HG03280 (cell line): ENCODE measurements around the gene KRTAP10-1.

Experiments used
- ATAC-seq: cut with Tn5 transposase; IDR thresholded peaks from one replicate; pipeline ENCODE4 v1.9.1; 2021; ENCODE audit warnings: mild to moderate bottlenecking, moderate library complexity; ENCODE audit not compliant: unreplicated experiment

KRTAP10-1 gene

GRCh38 chr21:44530221-44530902 lies 9.6 kb downstream of the KRTAP10-1 start:
- ATAC-seq = no peak

DNA sequence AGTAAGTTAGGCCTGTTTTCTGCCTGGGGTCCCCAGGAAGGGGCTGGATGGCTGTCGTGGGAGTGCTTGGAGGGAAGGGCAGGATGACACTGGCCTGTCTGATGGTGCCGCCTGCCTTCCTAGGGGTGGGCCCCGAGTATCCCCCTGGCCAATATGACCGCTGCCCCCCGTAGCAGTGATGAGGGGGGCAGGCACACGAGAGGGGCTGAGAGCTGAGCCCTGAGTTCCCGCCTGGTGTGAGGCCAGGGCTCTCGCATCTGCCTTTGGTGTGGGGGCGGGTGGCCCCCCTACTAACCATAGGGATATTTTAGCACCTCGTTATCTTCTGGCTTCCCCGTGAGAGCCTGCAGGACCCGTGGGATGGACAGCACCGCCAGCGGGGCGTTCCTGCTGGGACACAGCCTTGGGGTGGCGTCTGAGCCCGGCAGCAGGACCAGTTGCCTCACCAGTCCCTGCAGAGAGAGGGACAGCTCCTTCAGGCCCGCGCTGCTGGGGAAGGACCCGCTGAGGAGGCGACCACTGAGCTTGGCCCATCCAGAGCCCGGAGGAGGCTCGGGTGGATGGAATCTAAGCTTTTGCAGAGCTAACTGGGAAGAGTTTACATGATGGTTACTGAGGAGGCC lies 10.4 kb downstream of the KRTAP10-1 start:
- ATAC-seq = no peak

DNA sequence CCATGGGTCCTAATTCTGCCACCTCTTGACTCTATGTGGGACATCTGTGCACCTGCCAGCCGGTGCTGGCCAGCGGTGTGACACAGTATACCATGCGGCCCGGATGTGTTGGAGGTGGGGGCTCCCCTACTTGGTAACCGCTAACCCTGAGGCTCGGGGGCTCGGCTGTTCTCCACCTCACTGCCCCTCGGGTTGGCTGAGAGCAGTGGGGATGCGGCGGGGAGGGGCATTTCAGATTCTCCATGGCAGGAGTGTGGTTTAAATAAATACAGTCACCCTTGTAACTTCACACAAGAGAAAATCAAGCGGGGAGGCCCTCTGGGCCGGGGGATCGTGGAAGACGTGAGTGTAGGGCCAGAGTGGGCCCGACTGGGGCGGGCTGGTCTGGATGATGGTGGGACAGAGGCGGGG lies 11.0 kb downstream of the KRTAP10-1 start:
- ATAC-seq = no peak

DNA sequence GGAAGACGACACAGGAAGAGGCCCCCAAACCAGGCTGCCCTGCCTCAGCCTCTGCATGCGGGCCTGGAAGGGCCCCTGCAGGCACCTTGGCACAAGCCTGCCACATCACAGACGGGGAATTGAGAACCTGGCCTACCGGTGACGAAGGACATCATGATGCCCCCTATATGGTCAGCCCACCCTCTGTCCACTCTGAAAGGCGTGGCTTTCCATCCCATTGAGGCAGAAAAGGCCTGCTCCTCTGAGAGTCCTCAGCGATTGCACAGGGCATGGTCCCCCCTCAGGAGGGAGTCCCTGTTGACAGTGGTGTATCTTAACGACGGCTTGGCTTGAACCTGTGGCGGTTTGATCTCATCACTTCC lies 11.4 kb downstream of the KRTAP10-1 start:
- ATAC-seq = no peak

DNA sequence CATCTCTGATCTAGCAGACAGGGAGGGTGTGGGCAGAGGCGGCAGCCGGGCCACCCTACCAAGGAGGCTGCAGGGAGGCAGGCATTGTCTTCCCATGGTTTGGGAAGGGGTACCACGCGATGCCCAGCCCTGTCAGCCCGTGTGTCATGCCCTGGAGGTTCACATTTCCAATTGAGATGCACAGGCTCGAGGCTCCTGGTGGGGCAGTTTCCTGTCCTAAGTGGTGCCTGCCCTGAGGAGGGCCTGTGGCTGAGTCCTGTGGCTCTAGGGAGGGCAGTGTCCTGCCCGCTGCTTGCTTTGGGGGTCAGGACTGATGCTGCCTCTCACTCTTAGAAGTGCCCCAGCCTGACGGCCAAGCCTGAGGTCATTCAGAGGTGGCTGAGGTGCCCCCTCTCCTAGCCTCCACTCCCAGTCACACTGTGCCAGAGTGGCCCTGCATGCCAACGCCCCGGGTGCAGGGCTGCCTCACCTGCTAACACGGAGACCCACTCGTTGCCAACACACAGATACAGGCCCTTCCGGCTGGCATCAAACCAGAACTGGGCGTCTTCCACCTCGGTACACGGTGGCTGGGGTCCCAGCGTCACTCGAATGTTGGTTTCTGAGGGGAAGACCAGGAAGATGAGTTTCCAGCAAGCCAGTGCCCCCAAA lies 11.9 kb downstream of the KRTAP10-1 start:
- no peak for ATAC-seq

DNA sequence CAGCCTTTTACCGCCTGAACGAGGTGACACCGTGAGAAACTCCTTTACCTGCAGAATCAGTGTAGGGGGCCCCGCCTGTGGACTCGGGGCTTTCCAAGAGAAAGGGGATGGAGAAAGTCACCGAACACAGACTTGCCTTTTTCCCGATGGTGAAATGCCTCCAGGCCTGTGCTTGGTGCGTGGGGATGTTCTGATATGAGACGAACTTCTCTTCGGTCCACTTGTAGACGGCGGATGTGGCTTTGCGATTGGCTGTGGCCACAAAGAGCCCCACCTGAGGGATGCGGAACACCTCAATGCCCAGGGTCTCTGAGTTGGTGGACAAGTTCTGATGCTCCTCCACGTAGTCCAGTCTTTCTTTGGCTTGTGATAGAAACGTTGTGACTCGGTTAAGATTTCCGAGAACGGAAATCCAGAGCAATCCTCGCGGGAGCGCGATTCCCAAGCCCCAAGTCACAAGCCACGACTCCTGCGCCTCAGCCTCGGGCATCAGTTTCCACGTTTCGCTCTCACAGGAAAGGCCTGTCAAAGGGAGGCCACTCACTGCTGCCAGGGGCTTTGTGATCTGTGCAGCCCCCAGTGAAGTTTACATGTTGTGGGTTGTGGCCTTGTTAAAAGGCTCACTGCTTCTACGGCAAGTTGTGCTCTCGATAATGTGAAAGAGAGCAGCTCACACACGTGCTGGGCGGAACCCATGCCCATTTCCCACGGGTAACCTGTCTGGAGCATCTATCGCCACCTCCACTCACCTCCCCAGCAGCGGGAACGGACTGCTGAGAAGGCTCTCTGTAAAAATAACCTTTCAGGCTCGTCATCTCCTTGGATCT lies 12.6 kb downstream of the KRTAP10-1 start:
- no peak for ATAC-seq

DNA sequence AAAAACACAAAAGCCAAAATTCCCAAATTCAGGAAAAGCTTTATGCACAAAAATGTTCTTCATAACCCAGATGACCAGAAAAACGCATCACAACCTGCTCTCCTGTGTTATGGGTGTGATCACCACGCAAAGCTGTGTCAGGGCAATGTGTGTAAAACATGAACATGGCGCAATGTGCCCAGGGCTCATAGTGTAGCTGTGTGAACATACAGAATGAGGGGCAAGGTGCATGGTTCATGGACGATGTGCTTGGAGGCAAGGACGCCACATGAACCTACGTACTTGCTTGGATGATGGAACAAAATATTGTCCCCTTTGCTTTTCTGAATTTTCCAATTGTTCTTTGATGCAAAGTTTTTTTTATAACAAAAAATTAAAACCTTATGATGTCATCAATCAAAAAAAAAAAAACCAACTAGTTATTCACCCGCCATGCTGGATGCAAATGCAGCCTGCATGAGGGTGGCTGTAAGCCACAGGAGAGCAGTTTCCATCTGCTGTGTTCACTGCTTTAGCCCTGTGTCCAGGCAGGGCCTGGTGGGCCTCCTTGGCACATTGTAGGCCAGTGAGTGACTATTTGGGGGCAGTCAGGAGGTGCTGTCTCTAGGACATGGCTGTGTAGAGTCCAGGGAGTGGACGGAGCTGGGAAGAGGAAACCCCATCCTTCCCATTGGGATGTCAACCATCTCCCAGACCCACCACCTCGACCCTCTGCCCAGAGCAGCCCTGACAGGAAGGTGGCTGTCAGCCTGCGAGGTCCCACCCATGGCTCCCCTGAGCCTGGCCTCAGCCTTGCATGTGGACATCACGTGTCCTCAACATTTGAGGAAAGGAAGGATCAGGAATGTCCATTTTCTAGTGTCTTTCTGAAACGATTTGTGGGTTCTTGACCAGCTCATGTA lies 13.6 kb downstream of the KRTAP10-1 start:
- no peak for ATAC-seq

DNA sequence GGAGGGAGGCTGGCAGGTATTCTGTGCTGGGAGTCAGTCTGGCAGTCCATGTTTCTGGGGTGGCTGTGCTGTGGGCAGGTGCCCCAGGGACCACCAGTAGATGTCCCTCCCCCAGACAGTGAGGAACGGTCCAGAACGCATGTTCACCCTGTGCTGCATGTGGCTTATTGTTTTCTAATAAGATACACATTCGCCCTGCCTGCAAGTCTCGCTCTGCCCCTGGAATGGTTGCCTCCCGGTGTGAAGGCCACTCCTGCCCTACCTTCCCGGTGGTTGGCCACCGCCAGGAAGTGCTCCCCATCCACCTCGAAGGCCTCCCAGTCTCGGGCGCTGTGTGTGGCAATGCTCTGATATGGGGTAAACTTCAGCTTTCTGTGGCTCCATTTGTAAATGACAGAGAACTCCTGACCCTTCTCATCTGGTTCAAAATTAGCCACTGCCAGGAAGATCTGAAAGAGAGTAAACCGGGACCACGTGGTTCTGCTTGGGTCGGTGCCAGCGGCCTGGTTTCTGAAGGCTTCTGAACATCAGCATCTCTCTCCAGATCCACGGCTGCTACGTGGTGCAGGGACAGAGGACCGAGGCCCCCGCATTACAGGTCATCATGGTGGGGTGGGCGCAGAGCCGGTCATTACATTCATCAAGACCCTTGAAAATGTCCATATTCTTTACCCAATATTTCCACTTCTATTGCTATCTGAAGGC lies 14.5 kb downstream of the KRTAP10-1 start:
- ATAC-seq = no peak

DNA sequence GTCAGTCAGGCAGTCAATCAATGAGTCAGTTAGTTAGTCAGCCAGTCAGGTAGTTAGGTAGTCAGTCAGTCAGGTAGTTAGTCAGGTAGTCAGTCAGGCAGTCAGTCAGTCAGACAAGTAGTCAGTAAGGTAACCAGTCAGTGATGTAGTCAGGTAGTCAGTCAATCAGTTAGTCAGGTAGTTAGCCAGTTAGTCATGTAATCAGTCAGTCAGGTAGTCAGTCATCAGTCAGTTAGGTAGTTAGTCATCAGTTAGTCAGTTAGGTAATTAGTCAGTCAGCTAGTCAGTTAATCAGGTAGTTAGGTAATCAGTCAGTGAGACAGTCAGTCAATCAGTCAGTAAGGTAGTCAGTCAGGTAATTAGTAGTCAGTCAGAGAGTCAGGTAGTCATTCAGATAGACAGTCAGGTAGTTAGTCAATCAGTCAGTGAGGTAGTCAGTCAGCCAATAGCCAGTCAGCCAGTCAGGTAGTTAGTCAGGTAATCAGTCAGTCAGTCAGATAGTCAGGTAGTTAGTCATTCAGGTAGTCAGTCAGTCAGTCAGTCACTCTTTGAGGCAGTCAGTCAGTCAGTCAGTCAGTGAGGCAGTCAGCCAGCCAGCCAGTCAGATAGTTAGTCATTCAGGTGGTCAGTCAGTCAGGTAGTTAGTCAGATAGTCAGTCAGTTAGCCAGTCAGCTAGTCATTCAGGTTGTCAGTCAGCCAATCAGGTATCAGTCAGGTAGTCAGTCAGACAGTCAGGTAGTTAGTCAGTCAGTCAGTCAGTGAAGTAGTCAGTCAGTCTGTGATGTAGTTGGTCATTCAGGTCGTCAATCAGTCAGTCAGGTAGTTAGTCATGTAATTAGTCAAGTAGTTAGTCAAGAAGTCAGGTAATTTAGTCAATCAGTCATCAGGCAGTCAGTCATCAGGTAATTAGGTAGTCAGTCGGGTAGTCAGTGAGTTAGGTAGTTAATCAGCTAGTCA lies 15.3 kb downstream of the KRTAP10-1 start:
- no peak for ATAC-seq

GRCh38 chr21:44523567-44524413 lies 16.2 kb downstream of the KRTAP10-1 start:
- ATAC-seq = no peak

GRCh38 chr21:44522753-44523204 lies 17.2 kb downstream of the KRTAP10-1 start:
- no peak for ATAC-seq

GRCh38 chr21:44521928-44522752 lies 17.9 kb downstream of the KRTAP10-1 start:
- ATAC-seq = no peak

- ATAC-seq = no peak
Observed at GRCh38 chr21:44521301-44521927, 18.6 kb downstream of the KRTAP10-1 start.

DNA sequence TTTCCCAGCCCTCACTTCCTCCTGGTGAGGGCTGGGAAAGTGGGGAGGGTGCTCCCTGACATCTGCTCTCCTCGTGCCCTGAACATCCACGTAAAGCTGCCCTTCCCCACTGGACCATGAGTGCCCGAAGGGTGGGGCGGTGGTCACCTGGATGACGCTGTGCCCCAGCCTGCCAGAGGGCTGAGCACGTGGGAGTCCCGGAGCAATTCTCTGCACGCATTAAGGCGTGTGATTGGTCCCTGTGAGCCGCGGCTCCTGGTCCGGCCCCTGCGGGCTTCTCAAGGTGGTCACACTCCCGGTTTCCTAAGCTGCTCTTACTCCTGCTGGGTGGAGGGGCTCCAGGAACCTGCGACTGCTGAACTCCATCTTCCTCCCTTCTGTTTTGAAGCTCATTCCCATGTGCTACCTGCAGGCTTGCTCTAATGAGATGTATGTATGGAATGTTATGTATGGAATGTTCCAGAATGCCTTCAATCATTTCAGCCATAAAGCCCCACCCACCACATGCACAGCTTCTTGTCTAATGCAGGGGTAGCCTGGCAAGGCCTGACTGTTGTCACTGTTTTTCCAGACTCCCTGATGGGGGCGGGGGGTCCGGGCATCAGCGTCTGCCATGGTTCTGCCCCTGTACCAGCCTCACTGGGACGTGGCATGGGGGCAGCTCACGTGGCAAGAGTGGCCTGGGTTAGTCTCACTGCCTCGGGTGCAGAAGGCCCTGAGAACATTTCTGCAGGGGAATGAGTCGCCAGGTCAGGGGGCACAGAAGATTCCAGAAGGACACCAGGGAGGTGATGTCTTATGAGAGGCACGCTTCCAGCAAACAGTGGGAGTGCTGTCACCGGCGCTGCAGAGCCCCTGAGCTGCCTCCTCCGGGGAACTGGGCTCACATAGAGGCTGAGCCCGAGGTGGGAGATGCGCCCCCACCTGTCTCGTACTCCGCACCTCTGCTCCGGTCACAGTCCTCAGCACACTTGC lies 19.4 kb downstream of the KRTAP10-1 start:
- ATAC-seq = no peak
